HT1080 (cell line): ENCODE results near the gene PDGFD. TPM values are rescaled to one million over a fixed set of nuclear protein-coding genes. Genes with fewer than 3 reads are reported as not detected.
A peak's percentile ranks its signal among the peaks of the same experiment; 100 is the strongest.

Experiments
- DNase-seq: peaks from one replicate; pipeline ENCODE4 v3.0.0-alpha.2; 2015; ENCODE audit warnings: low read depth
- total RNA-seq: library from RNA; depleted of rRNA; stranded (reverse); fragments of >200 nt; shearing (Covaris generic); gene quantifications from 2 replicates; pipeline ENCODE4 v1.2.3, GENCODE V29; 2014

Gene PDGFD
- total RNA-seq, 1 experiment from 2014 or later: not detected

GRCh38 chr11:103924166-103925013 is 239.6 kb downstream of the PDGFD start:
- DNase-seq: no peak

GRCh38 chr11:103923451-103923931 is 240.5 kb downstream of the PDGFD start:
- peak; percentile 55 for DNase-seq

- DNase-seq: peak; percentile 6
Measured at GRCh38 chr11:103920933-103921332, 243.0 kb downstream of the PDGFD start.

GRCh38 chr11:103920449-103920848 is 243.5 kb downstream of the PDGFD start:
- DNase-seq: peak; percentile 21

GRCh38 chr11:103910721-103911120 is 253.2 kb downstream of the PDGFD start:
- no peak for DNase-seq

- peak; percentile 70 for DNase-seq
Measured at GRCh38 chr11:103907548-103908455, 256.1 kb downstream of the PDGFD start.

GRCh38 chr11:103907136-103907535 is 256.8 kb downstream of the PDGFD start:
- DNase-seq: no peak

- no peak for DNase-seq
Measured at GRCh38 chr11:103906291-103906867, 257.6 kb downstream of the PDGFD start.

GRCh38 chr11:103904324-103904667 is 259.7 kb downstream of the PDGFD start:
- DNase-seq: no peak

- DNase-seq: peak; percentile 27
Measured at GRCh38 chr11:103903621-103904323, 260.2 kb downstream of the PDGFD start.

- no peak for DNase-seq
Measured at GRCh38 chr11:103902994-103903393, 261.0 kb downstream of the PDGFD start.

GRCh38 chr11:103901656-103902055 is 262.3 kb downstream of the PDGFD start:
- DNase-seq: no peak

GRCh38 chr11:103898577-103899336 is 265.2 kb downstream of the PDGFD start:
- DNase-seq: no peak

- DNase-seq: no peak
Measured at GRCh38 chr11:103898065-103898464, 265.9 kb downstream of the PDGFD start.

- no peak for DNase-seq
Measured at GRCh38 chr11:103897160-103897936, 266.6 kb downstream of the PDGFD start.

- no peak for DNase-seq
Measured at GRCh38 chr11:103895106-103895505, 268.8 kb downstream of the PDGFD start.

- no peak for DNase-seq
Measured at GRCh38 chr11:103894673-103895072, 269.3 kb downstream of the PDGFD start.

GRCh38 chr11:103894034-103894433 is 269.9 kb downstream of the PDGFD start:
- DNase-seq: no peak

- DNase-seq: peak; percentile 48
Measured at GRCh38 chr11:103893371-103893770, 270.6 kb downstream of the PDGFD start.

- peak; percentile 90 for DNase-seq
Measured at GRCh38 chr11:103892603-103893002, 271.3 kb downstream of the PDGFD start.
